K562 (cell line): ENCODE results near the gene PRDM10. TPM values are rescaled to one million over a fixed set of nuclear protein-coding genes. Genes with fewer than 3 reads are reported as not detected.

Experiments used
- ARID3A ChIP-seq: IDR thresholded peaks from 2 replicates; pipeline ENCODE4 v1.6.1; 2012; ENCODE audit warnings: low read depth, low read length, improper control_type of control experiment, borderline replicate concordance
- C11orf30 ChIP-seq: fragments of 450-650 bp; IDR thresholded peaks from 2 replicates; pipeline ENCODE4 v1.6.1; 2016; ENCODE audit warnings: low read depth, mild to moderate bottlenecking
- CEBPB ChIP-seq: fragments of 450-650 bp; IDR thresholded peaks from 2 replicates; pipeline ENCODE4 v1.6.1; 2016; ENCODE audit warnings: missing genetic modification characterization, missing compliant biosample characterization
- CHAMP1 ChIP-seq: fragments of 450-650 bp; IDR thresholded peaks from 2 replicates; pipeline ENCODE4 v1.6.1; 2016; ENCODE audit warnings: mild to moderate bottlenecking
- FOXP1 ChIP-seq: sonication (generic); formaldehyde crosslinking; IDR thresholded peaks from 2 replicates; pipeline ENCODE4 v1.8.0; 2022; ENCODE audit warnings: mild to moderate bottlenecking, missing genetic modification reagents
- HDGF ChIP-seq: fragments of 450-650 bp; IDR thresholded peaks from 2 replicates; pipeline ENCODE4 v1.6.1; 2016
- NEUROD1 ChIP-seq: fragments of 150-350 bp; IDR thresholded peaks from 2 replicates; pipeline ENCODE4 v1.6.1; 2014; ENCODE audit warnings: borderline replicate concordance, low read length, low read depth; ENCODE audit not compliant: partially characterized antibody
- NKRF ChIP-seq: fragments of 450-650 bp; IDR thresholded peaks from 2 replicates; pipeline ENCODE4 v1.6.1; 2016; ENCODE audit warnings: borderline replicate concordance
- NR1H2 ChIP-seq: sonication (generic); formaldehyde crosslinking; IDR thresholded peaks from 2 replicates; pipeline ENCODE4 v1.4.0; 2020; ENCODE audit warnings: mild to moderate bottlenecking, missing genetic modification reagents
- RBM39 ChIP-seq: fragments of 200-400 bp; formaldehyde crosslinking; optimal IDR thresholded peaks from 2 replicates; pipeline ENCODE3; 2018; ENCODE audit warnings: low read depth, low read length
- RFX7 ChIP-seq: fragments of 250-450 bp; sonication (Bioruptor Pico); IDR thresholded peaks from 2 replicates; pipeline ENCODE4 v1.5.1; 2021; ENCODE audit warnings: mild to moderate bottlenecking
- SMARCA5 ChIP-seq: fragments of 450-650 bp; IDR thresholded peaks from 2 replicates; pipeline ENCODE4 v1.6.1; 2016
- ZKSCAN8 ChIP-seq: fragments of 200-800 bp; sonication (Bioruptor generic); IDR thresholded peaks from 2 replicates; pipeline ENCODE4 v1.6.1; 2016; ENCODE audit warnings: missing genetic modification characterization, missing compliant biosample characterization
- ZNF175 ChIP-seq: fragments of 200-800 bp; sonication (Bioruptor generic); IDR thresholded peaks from 2 replicates; pipeline ENCODE4 v1.6.1; 2016; ENCODE audit warnings: low read depth, mild to moderate bottlenecking, missing genetic modification characterization, missing compliant biosample characterization
- ZNF24 ChIP-seq: fragments of 450-650 bp; IDR thresholded peaks from 2 replicates; pipeline ENCODE4 v1.6.1; 2016
- ZNF395 ChIP-seq: fragments of 200-800 bp; sonication (Bioruptor generic); IDR thresholded peaks from 2 replicates; pipeline ENCODE4 v1.6.1; 2017; ENCODE audit warnings: missing genetic modification characterization, missing compliant biosample characterization
- ZNF507 ChIP-seq: conservative IDR thresholded peaks from 2 replicates; pipeline ENCODE4 v1.6.1; 2017; ENCODE audit warnings: missing genetic modification characterization, missing compliant biosample characterization
- ZNF561 ChIP-seq: fragments of 450-650 bp; formaldehyde crosslinking; conservative IDR thresholded peaks from 2 replicates; pipeline ENCODE4 v1.4.0; 2020; ENCODE audit warnings: mild to moderate bottlenecking, moderate library complexity
- ZNF740 ChIP-seq, 3 experiments: fragments of 200-800 bp in 1 of 3; sonication (Bioruptor generic) in 1 of 3; sonication (generic) in 1 of 3; formaldehyde crosslinking in 1 of 3; IDR thresholded peaks; 2 replicates each; pipeline versions ENCODE4 v1.6.1 to v1.8.0; 2016 to 2022; ENCODE audit warnings: mild to moderate bottlenecking in 2 of 3, missing compliant biosample characterization in 2 of 3, missing genetic modification characterization in 2 of 3, missing genetic modification reagents in 1 of 3
- polyA plus RNA-seq, 8 experiments: library from polyadenylated mRNA; depleted of rRNA in 4 of 8; stranded (reverse) in 5 of 8; unstranded in 3 of 8; fragments of >200 nt; fragmentation: Nextera tagmentation in 2 of 8; fragmentation: Illumina TruSeq in 1 of 8; extraction: Ambion mirVana in 2 of 8; extraction: Trizol in 1 of 8; gene quantifications; 2 replicates each; pipeline versions ENCODE4 v1.2.1 to v1.2.3, GENCODE V29; 2011 to 2014; ENCODE audit warnings: inconsistent platforms in 1 of 8, missing spikeins in 1 of 8
- total RNA-seq, 7 experiments: library from RNA; depleted of rRNA in 6 of 7; stranded (reverse); fragments of >200 nt in 6 of 7; fragmentation: Illumina TruSeq in 2 of 7; extraction: Trizol in 2 of 7; gene quantifications; 2 replicates each; pipeline versions ENCODE4 v1.2.1 to v1.2.3, GENCODE V29; 2011 to 2021; ENCODE audit warnings: low replicate concordance in 1 of 7

PRDM10 gene
- total and polyA plus RNA-seq, 9 of the 15 experiments (the other 6 are each of a cell fraction or from before 2014, with no cell fraction given) = 0.89 to 9.3 (median 4.5) TPM

GRCh38 chr11:130002846-130003716, 446 bp upstream of the PRDM10 start (continued):
- 0 out of 2 replicates have a peak, but pooled peaks have one; percentile 11 for TF ChIP-seq ARID3A
- peak; percentile 75 for TF ChIP-seq C11orf30
- TF ChIP-seq SMARCA5 = no peak
- TF ChIP-seq NR1H2 (CRISPR knock-in tag) = 0 out of 2 replicates have a peak, but pooled peaks have one; percentile 20
- no peak for TF ChIP-seq ZNF740 (CRISPR knock-in tag; IDR thresholded peaks at IDR 0.05)
- no peak for TF ChIP-seq ZNF740 (tag; IDR thresholded peaks at IDR 0.05)
- no peak for TF ChIP-seq NKRF
- TF ChIP-seq ZNF395 (CRISPR knock-in tag) = peak; percentile 92
- no peak for TF ChIP-seq ZKSCAN8 (CRISPR knock-in tag)
- no peak for TF ChIP-seq ZNF24
- TF ChIP-seq FOXP1 = peak; percentile 65; the same call in 1 of the 2 replicates
- peak; percentile 47; the same call in 1 of the 2 replicates for TF ChIP-seq ZNF175 (CRISPR knock-in tag)
- TF ChIP-seq RBM39 = no peak
- peak; percentile 74 for TF ChIP-seq CEBPB (tag)
- no peak for TF ChIP-seq CHAMP1
- no peak for TF ChIP-seq ZNF561 (CRISPR knock-in tag)
- no peak for TF ChIP-seq RFX7
- TF ChIP-seq ZNF507 (tag) = no peak
- no peak for TF ChIP-seq NEUROD1
- no peak for TF ChIP-seq HDGF
